ENCODE measurements around the gene KCNT1.

Gene KCNT1

DNA sequence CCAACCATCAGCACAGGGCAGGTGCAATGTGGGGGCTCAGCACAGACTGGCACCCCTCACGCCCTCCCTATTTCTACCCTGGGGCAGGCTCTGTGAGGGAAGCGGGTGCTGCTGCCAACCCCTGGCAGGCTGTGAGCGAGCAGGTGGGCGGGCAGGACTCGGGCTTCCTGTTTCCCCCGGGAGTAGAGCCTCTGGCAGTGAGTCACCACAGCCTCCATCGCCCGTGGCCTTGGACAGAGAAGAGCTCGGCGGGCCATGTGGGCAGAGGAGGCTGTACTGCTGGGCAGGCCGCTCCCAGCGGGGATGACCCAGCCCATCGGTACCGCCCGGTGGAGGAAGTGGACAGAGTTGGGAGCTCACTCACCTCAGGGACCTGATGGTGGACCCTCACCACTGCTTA lies 16.6 kb downstream of the KCNT1 start:
- no peak for DNase-seq
- Mint-ChIP-seq H3K9me3 (no peaks in the 10 kb centered on the region), H3K27ac (no peak overlapping the region), H3K4me1 (ENCODE audit: low read depth) (no peaks in the 10 kb centered on the region), H3K4me3 (no peak overlapping the region), H3K36me3 (ENCODE audit: low read depth) (no peaks in the 10 kb centered on the region), H3K27me3 (peaks cover 36% of the 10 kb centered on the region)

DNA sequence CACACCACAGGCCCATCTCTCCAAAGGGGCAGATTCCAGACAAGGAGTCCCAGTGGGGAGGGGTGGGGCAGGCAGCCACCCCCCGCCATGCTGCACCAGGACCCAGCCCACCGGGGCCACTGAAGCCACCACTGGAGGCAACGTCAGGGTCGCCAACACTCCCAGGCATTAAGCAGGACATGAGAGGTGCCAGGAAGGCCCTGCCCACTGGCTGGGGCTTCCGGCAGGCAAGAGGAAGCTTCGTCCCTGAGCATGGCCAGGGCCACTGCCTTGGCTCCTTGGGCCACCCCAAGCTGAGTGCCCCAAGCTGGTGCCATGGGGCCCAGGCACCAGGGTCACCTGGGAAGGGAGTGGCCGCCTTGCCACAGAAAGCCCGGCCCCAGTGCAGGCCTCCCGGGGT lies 17.5 kb downstream of the KCNT1 start:
- H3K27ac Mint-ChIP-seq: no peak overlapping the region
- peaks cover 33% of the 10 kb centered on the region for H3K27me3 Mint-ChIP-seq
- no peak overlapping the region for H3K4me3 Mint-ChIP-seq
- no peaks in the 10 kb centered on the region for H3K4me1 Mint-ChIP-seq (ENCODE audit: low read depth)
- no peaks in the 10 kb centered on the region for H3K9me3 Mint-ChIP-seq
- H3K36me3 Mint-ChIP-seq (ENCODE audit: low read depth): no peaks in the 10 kb centered on the region
- no peak for DNase-seq

DNA sequence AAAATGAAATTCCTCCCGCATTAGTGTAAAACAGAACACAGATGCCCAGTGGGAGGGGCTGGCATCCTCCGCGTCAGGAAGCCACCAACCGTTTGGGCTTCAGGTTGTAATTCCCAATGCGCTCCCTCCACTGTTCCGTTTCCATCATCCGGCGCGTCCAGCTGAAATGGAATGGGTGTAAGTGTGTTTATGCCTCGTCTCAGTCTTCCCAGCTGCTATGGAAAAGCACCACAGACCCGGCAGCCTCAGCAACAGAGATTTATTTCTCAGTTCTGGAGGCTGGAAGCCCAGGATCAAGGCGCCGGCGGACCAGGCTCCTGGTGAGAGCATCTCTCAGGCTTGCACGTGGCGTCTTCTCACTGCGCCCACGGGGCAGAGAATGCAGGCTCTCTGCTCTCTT lies 20.4 kb downstream of the KCNT1 start:
- no peaks in the 10 kb centered on the region for H3K36me3 Mint-ChIP-seq (ENCODE audit: low read depth)

DNA sequence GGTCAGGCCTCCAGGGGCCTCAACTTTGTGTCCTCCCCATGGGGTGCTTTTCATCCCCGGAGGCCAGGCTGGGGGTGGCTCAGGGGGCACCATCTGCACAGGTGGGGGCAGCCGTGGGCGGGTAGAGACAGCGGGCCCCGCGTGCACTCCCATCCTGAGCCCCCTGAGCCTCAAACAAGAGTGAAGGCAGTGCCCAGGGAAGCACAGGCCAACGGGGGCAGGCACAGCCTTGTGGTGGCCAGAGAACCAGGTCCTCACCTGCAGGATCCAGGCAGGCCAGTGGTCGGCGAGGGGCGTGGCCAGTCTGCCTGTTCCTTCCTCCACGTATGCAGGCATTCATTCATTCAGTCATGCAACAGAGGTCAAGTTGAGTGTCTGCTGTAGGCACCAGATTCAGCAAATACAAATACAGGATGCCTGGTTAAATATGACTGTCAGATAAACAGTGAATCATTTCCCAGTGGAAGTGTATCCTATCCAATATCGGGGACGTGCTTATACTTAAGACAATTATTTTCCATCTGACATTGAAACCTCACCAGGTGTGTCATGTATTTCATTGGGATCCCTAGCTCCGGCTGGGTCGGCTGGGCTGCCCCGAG lies 22.3 kb downstream of the KCNT1 start:
- no peaks in the 10 kb centered on the region for H3K9me3 Mint-ChIP-seq
- H3K4me3 Mint-ChIP-seq: no peak overlapping the region
- no peaks in the 10 kb centered on the region for H3K4me1 Mint-ChIP-seq (ENCODE audit: low read depth)
- DNase-seq: no peak
- no peak overlapping the region for H3K27ac Mint-ChIP-seq
- H3K27me3 Mint-ChIP-seq: peaks cover 8% of the 10 kb centered on the region
- H3K36me3 Mint-ChIP-seq (ENCODE audit: low read depth): no peaks in the 10 kb centered on the region

More for the DNA sequence above, 20.4 kb downstream of the KCNT1 start:
- no peaks in the 10 kb centered on the region for H3K9me3 Mint-ChIP-seq
- H3K4me1 Mint-ChIP-seq (ENCODE audit: low read depth): no peaks in the 10 kb centered on the region
- no peak for DNase-seq
- no peak overlapping the region for H3K4me3 Mint-ChIP-seq
- no peak overlapping the region for H3K27ac Mint-ChIP-seq
- H3K27me3 Mint-ChIP-seq: peaks cover 12% of the 10 kb centered on the region

DNA sequence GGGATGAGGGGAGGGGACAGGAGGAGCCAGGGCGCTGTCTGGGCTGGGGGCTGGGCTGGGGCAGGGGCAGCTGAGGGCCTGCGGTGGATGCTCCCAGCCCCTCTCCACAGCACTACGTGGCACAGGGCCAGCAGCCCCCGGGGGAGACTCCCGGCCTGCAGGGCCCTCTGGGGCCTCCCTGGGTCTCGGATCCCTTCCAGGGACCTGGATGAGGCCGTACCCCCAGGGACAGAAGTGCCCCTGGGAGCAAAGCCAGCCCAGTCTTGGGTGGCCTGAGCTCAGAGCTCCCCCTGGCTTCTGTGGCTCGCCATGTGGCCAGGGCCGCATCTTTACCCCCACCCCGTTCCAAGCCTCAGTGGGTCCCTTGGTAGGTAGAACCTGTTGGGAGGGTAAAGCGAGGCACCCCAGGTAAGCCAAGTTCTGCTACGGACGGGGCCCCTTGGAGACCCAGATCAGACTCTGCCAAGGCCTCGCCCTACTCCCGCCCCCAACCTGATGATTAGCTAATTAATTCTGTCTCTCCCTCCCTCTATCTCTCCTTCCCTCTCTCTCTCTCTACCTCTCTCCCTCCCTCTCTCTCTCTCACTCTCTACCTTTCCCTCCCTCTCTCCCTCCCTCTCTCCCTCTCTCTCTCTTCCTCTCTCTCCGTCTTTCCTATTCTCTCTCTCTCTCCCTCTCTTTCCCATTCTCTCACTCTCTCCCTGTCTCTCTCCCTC lies 24.3 kb downstream of the KCNT1 start:
- H3K4me3 Mint-ChIP-seq: no peak overlapping the region
- no peak for DNase-seq
- H3K9me3 Mint-ChIP-seq: peaks cover 4% of the 10 kb centered on the region
- H3K36me3 Mint-ChIP-seq (ENCODE audit: low read depth): no peaks in the 10 kb centered on the region
- H3K27me3 Mint-ChIP-seq: peaks cover 8% of the 10 kb centered on the region
- H3K27ac Mint-ChIP-seq: no peak overlapping the region
- H3K4me1 Mint-ChIP-seq (ENCODE audit: low read depth): no peaks in the 10 kb centered on the region

DNA sequence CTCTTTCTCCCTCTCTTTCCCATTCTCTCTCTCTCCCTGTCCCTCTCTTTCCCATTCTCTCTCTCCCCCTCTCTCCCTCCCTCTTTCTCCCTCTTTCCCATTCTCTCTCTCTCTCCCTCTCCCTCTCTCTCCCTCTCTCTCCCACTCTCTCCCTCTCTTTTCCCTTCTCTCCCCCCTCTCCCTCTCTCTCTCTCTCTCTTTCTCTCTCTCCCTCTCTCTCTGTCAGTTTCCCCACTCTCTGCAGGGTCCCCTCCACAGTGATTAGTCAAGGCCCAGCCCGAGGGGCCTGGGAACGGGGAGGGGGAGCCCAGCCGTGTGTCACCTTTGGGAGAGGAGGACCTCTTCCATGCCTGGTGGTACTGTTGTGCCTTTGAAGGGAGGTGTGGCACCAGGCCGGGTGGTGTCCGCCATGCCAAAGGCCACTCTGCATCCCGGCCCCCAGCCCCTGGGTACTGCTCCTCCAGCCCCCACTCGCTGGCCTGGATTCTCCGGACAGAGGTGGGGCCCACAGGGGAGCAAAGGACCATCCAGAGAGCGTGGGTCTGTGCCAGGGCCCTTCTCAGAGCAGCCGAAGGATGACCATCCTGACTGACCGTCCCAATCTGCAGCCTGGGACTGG lies 25.4 kb downstream of the KCNT1 start:
- Mint-ChIP-seq H3K4me1 (ENCODE audit: low read depth) (no peaks in the 10 kb centered on the region), H3K27me3 (peaks cover 8% of the 10 kb centered on the region), H3K9me3 (peaks cover 8% of the 10 kb centered on the region), H3K27ac (no peak overlapping the region), H3K36me3 (ENCODE audit: low read depth) (no peaks in the 10 kb centered on the region), H3K4me3 (no peak overlapping the region)
- DNase-seq: no peak

DNA sequence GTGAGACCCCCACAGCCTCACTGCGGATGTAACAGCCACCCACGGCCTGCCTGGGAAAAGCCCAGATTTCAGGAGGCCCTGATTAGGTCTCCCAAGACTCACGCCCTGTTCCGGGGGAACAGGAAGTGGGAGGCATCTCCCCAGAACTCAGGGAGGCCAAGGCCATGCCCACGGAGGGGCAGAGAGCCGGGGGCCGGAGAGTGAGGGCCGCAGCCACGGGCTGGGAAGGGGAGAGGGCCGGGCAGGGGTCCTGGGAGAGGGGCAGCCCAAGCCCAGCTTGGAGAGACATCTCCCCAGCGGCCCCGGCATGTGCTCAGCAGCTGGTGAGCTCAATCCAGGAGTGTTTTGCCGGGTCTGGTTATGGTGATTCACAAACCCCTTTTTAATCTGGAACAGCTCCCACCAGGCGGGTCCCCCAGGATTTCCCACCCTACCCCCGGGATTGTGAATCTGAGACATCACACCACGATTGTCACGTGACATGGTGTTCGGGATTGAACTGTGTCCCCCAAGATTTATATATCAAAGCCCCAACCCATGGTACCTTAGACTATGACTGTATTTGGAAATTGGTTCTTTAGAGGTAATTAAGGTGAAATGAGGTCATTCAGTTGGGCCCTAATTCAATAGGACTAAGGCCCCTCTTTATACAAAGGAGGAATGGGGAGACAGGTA lies 26.6 kb downstream of the KCNT1 start:
- peaks cover 8% of the 10 kb centered on the region for H3K27me3 Mint-ChIP-seq
- no peak overlapping the region for H3K27ac Mint-ChIP-seq
- H3K9me3 Mint-ChIP-seq: peaks cover 10% of the 10 kb centered on the region
- H3K36me3 Mint-ChIP-seq (ENCODE audit: low read depth): no peaks in the 10 kb centered on the region
- H3K4me1 Mint-ChIP-seq (ENCODE audit: low read depth): no peaks in the 10 kb centered on the region
- no peak for DNase-seq
- H3K4me3 Mint-ChIP-seq: no peak overlapping the region

DNA sequence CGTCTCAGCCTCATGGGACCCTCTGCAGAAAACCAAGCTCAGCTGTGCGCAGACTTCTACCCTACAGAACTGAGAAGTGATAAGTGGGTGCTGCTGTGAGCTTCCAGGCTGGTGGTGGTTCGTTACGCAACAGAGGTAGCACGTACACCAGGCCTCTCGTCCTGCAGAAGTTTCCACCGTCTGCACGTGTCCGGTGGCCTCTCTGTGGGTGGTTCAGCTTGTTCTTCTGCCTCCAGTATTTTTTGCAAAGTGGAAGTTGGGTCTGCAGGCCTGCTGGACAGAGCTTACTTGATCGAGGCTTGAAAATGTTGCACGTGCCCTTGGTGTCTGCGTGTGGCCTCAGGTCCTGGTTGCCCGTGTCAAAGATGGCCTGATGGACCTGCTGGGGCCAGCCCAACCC lies 27.5 kb downstream of the KCNT1 start:
- Mint-ChIP-seq H3K27me3 (peaks cover 13% of the 10 kb centered on the region), H3K4me3 (no peak overlapping the region), H3K9me3 (peaks cover 10% of the 10 kb centered on the region), H3K36me3 (ENCODE audit: low read depth) (no peaks in the 10 kb centered on the region), H3K27ac (no peak overlapping the region), H3K4me1 (ENCODE audit: low read depth) (no peaks in the 10 kb centered on the region)
- no peak for DNase-seq

DNA sequence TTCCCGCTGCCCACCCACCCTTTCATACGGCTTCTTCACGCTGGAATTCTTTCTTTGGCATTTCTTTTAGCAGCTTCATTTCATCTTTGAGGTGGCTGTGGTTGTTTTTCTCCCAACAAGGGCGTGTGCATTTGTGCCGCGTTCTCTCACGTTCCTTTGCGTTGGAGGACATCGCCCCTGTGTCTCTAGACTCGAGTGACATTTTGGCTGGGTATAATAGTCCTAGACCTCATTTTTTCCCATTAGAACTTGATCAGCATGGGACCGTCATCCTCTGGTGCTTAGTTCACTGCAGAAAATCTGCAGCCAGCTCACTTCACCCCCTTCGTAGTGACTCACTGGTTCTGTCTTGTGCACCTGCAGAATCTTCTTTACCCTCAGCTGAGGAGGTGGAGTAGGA lies 29.5 kb downstream of the KCNT1 start:
- no peak overlapping the region for H3K4me3 Mint-ChIP-seq
- H3K27me3 Mint-ChIP-seq: peaks cover 13% of the 10 kb centered on the region
- peaks cover 10% of the 10 kb centered on the region for H3K9me3 Mint-ChIP-seq
- H3K4me1 Mint-ChIP-seq (ENCODE audit: low read depth): no peaks in the 10 kb centered on the region
- no peak overlapping the region for H3K27ac Mint-ChIP-seq
- DNase-seq: no peak
- H3K36me3 Mint-ChIP-seq (ENCODE audit: low read depth): no peaks in the 10 kb centered on the region

DNA sequence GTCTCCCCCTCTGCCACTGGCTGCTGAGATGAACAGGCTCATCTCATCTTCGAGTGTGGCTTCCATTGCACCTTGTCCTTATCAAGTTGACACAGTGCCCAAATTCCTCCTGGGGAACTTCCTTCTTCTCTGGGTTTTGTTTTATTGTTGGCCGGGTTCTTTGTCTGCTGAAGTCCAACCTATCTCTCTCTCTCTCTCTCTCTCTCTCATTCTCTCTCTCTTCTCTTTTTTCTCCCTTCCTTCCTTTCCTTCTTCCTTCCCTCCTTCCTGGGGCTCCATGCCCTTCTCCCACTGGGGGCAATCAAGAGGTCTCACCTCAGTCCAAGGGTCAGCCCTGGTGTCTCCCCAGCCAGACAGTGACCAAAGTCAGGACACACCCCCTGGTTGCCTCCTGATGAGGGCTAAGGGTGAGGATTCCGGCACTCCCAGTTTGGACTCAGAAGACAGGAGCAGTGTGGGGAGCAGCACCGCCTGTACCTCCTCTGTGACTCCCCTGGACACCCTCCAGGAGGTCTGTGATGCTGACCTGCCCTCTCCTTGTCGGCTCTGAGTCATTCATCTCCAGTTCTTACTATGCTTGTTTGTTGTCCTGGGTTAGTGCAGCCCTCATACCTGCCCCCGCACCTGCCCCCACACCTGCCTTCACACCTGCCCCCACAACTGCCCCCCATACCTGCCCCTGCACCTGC lies 30.7 kb downstream of the KCNT1 start:
- Mint-ChIP-seq H3K9me3 (peaks cover 10% of the 10 kb centered on the region), H3K4me3 (no peak overlapping the region), H3K27ac (no peak overlapping the region), H3K36me3 (ENCODE audit: low read depth) (no peaks in the 10 kb centered on the region), H3K4me1 (ENCODE audit: low read depth) (no peaks in the 10 kb centered on the region), H3K27me3 (peaks cover 19% of the 10 kb centered on the region)
- DNase-seq: no peak

DNA sequence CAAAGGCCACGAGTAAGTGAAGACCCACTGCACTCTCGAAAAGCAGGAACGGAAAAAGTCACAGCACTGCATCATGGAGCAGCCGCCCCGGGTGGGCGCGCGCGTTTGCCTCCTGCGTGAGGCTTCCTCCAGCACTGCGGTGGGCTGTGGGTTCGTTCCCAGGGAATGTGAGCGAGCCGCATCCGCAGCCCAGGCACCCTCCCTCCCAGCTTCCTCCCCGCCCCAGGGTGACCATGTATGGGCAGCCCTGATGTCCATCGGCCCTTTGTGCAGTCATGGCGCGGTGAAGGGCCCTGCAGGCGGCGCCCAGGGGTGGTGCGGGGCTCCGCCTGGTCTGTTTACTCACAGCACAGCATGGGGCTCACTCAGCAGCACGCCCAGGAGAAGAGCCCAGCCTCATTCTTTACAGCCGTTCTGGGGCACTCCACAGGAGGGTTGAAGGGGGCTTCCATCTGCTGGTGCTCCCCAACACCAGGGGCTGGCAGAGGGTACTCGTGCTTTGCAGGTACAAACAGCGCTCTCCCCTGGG lies 32.7 kb downstream of the KCNT1 start:
- Mint-ChIP-seq H3K36me3 (ENCODE audit: low read depth) (no peaks in the 10 kb centered on the region), H3K4me3 (no peak overlapping the region), H3K27ac (no peak overlapping the region), H3K4me1 (ENCODE audit: low read depth) (no peaks in the 10 kb centered on the region), H3K27me3 (peaks cover 20% of the 10 kb centered on the region), H3K9me3 (peaks cover 10% of the 10 kb centered on the region)
- no peak for DNase-seq

DNA sequence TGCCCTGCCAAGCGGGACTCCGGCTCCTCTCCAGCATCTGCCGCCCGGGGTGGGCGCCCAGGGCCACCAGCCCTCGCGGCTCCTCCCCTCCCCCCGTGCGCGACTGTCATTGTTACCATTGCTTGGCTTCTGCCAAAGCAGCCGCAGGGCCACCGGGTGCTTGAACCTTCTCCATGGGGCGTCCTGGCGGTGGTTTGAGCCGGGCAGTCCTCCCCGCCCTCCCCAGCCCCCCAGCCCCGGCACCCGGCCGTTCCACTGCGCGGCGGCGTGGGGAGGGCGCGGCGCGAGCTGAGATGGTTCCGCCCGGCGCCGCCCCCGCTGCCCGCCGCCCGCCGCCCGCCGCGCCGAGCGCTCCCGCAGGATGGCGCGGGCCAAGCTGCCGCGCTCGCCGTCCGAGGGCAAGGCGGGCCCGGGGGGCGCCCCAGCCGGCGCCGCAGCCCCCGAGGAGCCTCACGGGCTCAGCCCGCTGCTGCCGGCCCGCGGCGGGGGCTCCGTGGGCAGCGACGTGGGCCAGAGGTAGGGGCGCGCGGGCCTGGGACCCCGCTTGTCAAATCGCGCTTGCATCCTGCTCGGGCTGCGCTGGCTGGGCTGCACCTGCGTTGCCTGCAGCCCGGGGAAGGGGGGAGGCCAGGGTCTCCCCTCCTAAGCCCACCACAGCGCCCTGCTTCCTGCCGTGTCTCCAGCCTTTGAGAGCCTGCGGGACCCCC lies 34.4 kb downstream of the KCNT1 start:
- no peaks in the 10 kb centered on the region for H3K4me1 Mint-ChIP-seq (ENCODE audit: low read depth)
- H3K27me3 Mint-ChIP-seq: peaks cover 20% of the 10 kb centered on the region
- no peak overlapping the region for H3K4me3 Mint-ChIP-seq
- H3K27ac Mint-ChIP-seq: no peak overlapping the region
- H3K9me3 Mint-ChIP-seq: peaks cover 5% of the 10 kb centered on the region
- no peak for DNase-seq
- no peaks in the 10 kb centered on the region for H3K36me3 Mint-ChIP-seq (ENCODE audit: low read depth)

DNA sequence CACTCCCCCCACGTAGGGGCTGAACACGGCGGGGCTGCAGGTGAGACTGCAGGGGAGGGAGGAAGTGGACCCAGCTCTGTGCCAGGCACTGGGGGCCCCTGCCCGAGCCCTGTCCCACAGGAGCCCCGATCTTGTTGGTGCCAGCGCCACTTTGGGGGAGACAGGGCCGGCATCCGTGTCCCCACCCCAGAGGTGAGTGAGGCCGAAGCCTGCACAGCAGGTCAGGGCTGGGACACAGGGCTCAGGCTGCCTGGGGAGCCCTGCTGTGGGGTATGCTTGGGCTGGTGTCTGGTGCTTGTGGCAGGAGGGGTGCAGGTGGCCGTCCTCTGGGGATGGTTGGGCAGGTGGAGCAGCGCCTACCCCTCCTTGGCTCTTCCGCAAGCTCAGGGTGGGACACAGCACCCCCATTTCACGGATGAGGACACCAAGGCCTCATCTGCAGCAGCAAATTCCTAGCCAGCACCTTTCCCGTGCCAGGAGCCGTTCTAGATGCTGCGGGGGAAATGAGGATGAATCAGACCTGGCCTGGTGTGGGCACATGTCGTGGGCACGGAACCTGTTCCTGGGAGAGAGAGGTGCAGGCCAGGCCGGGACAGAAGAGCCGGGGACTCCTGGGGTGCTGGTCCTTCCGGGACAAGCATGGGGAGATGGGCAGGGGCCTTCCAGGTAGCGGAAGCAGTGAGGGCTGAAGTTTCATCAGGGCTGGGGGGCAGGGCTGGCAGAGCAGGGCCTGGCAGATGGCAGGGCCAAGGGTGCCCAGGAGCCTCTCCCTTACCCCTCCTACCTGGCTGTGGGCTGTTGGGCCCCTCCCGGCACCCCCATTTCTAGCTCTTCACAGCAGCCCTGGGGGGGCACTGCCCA lies 35.2 kb downstream of the KCNT1 start:
- H3K9me3 Mint-ChIP-seq: peaks cover 2% of the 10 kb centered on the region
- H3K4me1 Mint-ChIP-seq (ENCODE audit: low read depth): no peaks in the 10 kb centered on the region
- no peaks in the 10 kb centered on the region for H3K36me3 Mint-ChIP-seq (ENCODE audit: low read depth)
- H3K27me3 Mint-ChIP-seq: peaks cover 20% of the 10 kb centered on the region
- no peak overlapping the region for H3K27ac Mint-ChIP-seq
- DNase-seq: no peak
- H3K4me3 Mint-ChIP-seq: no peak overlapping the region
